Adrenal gland (tissue), 12 donors: ENCODE results near the gene SIK2. TPM values are rescaled to one million over a fixed set of nuclear protein-coding genes. Genes with fewer than 3 reads are reported as not detected.

Experiments used
- DNase-seq, 7 donors: peaks; one replicate each; pipeline ENCODE4 v3.0.0-alpha.2; 2019 to 2020
- H3K27ac ChIP-seq, 5 donors: fragments of 200-600 bp; sonication (generic) in 4 of 5; 1 replicate in 3 of 5; 2 replicates in 2 of 5; pipeline versions ENCODE4 v1.5.1 to v1.8.0; 2016 to 2020; ENCODE audit warnings: mild to moderate bottlenecking in 1 of 5
- H3K27me3 ChIP-seq: fragments of 200-600 bp; 2 replicates; pipeline ENCODE4 v1.8.0; 2021
- H3K36me3 ChIP-seq, 2 donors: fragments of 200-600 bp; replicated peaks in 1 of 2; 1 replicate in 1 of 2; 2 replicates in 1 of 2; pipeline versions ENCODE4 v1.5.1 to v1.8.0; 2018 to 2022
- H3K4me1 ChIP-seq, 2 donors: fragments of 200-600 bp; replicated peaks in 1 of 2; 1 replicate in 1 of 2; 2 replicates in 1 of 2; pipeline versions ENCODE4 v1.5.1 to v1.8.0; 2018 to 2021
- H3K4me3 ChIP-seq, 4 donors: fragments of 200-600 bp; sonication (generic) in 3 of 4; one replicate each; pipeline ENCODE4 v1.5.1; 2016 to 2018
- H3K9me3 ChIP-seq, 3 donors: fragments of 200-600 bp; sonication (generic) in 1 of 3; replicated peaks in 1 of 3; 1 replicate in 2 of 3; 2 replicates in 1 of 3; pipeline versions ENCODE4 v1.5.1 to v1.8.0; 2016 to 2021
- POLR2A ChIP-seq, 2 donors: fragments of 450-650 bp; IDR thresholded peaks; one replicate each; pipeline ENCODE4 v1.6.1; 2017; ENCODE audit warnings: antibody characterized with exemption in 2 of 2, mild to moderate bottlenecking in 2 of 2, moderate library complexity in 1 of 2
- WGBS, 4 donors: extraction: QIAGEN DNeasy Blood & Tissue Kit in 2 of 4; methylation state at CpG; one replicate each; pipeline versions ENCODE4 v1.1.5 to v1.1.7; 2013 to 2017; 5-methylcytosine and 5-hydroxymethylcytosine counted together
- intact Hi-C, 2 donors: fragments of 100-400 bp; cut with DNase I; formaldehyde crosslinking; loops; one replicate each; pipeline versions ENCODE4 v1.14.1 to v1.15.0; 2022 to 2023
- polyA plus RNA-seq, 3 donors: library from polyadenylated mRNA; stranded (reverse); fragments of 200-250 nt in 2 of 3; fragments of 350-450 nt in 1 of 3; fragmentation: Illumina TruSeq in 1 of 3; extraction: RNeasy Lipid Tissue Mini Kit (QIAGEN cat#74804) in 1 of 3; gene quantifications; one replicate each; pipeline ENCODE4 v1.2.3, GENCODE V29; 2013 to 2014
- total RNA-seq, 9 donors: library from RNA; depleted of rRNA in 4 of 9; stranded (reverse); fragments of >200 nt in 4 of 9; fragments of 120-200 nt in 1 of 9; fragmentation: NEBNext Ultra II Directional in 1 of 9; extraction: Animal tissue kit (Norgen Biotek cat#: 25700) in 1 of 9; gene quantifications; one replicate each; pipeline versions ENCODE4 v1.1.0 to v1.2.4, GENCODE V29; 2013 to 2023
- TF ChIP-seq, protein P1 (sequence below), 6 experiments: fragments of 450-650 bp in 4 of 6; fragments of 200-600 bp in 2 of 6; sonication (generic) in 1 of 6; IDR thresholded peaks; 1 replicate in 5 of 6; 2 replicates in 1 of 6; pipeline versions ENCODE4 v1.5.1 to v1.8.0; 2016 to 2021; ENCODE audit warnings: antibody characterized with exemption in 6 of 6, mild to moderate bottlenecking in 2 of 6, moderate library complexity in 1 of 6
- donor health status: healthy with polysubstance abuse.
- donor health status: Bipolar disorder and iron deficiency.
- donor health status: DM: yes; HTN: yes; CAD: no.
- donor health status: DM: no; HTN: no; CAD: no.
- donor health status: DM: no; HTN: no; CAD: no.
- donor health status: DM: yes; HTN: yes; CAD: no.

The SIK2 gene
- total and polyA plus RNA-seq, 12 donors = 7.6 to 33.0 (median 25.3) TPM

- no peak for TF ChIP-seq POLR2A (IDR thresholded peaks at IDR 0.05)
- TF ChIP-seq, protein P1, sequence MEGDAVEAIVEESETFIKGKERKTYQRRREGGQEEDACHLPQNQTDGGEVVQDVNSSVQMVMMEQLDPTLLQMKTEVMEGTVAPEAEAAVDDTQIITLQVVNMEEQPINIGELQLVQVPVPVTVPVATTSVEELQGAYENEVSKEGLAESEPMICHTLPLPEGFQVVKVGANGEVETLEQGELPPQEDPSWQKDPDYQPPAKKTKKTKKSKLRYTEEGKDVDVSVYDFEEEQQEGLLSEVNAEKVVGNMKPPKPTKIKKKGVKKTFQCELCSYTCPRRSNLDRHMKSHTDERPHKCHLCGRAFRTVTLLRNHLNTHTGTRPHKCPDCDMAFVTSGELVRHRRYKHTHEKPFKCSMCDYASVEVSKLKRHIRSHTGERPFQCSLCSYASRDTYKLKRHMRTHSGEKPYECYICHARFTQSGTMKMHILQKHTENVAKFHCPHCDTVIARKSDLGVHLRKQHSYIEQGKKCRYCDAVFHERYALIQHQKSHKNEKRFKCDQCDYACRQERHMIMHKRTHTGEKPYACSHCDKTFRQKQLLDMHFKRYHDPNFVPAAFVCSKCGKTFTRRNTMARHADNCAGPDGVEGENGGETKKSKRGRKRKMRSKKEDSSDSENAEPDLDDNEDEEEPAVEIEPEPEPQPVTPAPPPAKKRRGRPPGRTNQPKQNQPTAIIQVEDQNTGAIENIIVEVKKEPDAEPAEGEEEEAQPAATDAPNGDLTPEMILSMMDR (IDR thresholded peaks at IDR 0.05) = no peak
- WGBS, 4 donors = 92 to 99% (median 96%) methylated on average over 4 of the region's 4 CpGs
- no peaks in the 10 kb centered on the region for H3K27me3 ChIP-seq
- H3K4me1 ChIP-seq = peaks cover 0 to 7% of the 10 kb centered on the region in 2 donors
- H3K27ac ChIP-seq = no peak overlapping the region
- DNase-seq = no peak
- H3K36me3 ChIP-seq = peaks cover 0 to 25% of the 10 kb centered on the region in 2 donors
- H3K9me3 ChIP-seq = no peaks in the 10 kb centered on the region
- no peak overlapping the region for H3K4me3 ChIP-seq
- intact Hi-C loops = no loop called here
Observed at GRCh38 chr11:111617286-111617685, 15.0 kb downstream of the SIK2 start.

DNA sequence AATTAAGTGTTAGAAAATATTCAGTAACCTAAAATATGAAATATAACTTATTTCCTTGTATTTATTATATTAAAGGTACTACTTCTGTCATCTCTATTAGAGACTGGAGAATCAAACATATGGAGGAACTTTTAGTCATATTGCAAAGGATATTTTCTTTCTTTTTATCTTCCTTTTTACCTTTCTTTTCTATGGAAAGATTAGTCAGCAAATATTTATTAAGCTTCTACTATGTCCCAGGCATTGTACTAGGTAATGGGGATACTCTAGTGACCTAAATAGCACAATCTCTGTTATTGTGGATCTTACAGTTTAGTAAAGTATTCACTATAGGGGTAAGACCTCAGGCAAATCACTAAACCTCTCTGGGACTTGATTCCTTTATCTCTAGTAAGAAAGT lies 18.3 kb downstream of the SIK2 start:
- no peak for DNase-seq
- H3K9me3 ChIP-seq = no peaks in the 10 kb centered on the region
- intact Hi-C loops = loop anchor here in 1 of 2 donors (10.0 kb wide), 1 partner anchor 54 kb away; no protein-coding TSS in a partner anchor
- no peak for TF ChIP-seq POLR2A (IDR thresholded peaks at IDR 0.05)
- TF ChIP-seq, protein P1 (IDR thresholded peaks at IDR 0.05) = no peak
- no peak overlapping the region for H3K27ac ChIP-seq
- H3K4me1 ChIP-seq = peaks cover 0 to 3% of the 10 kb centered on the region in 2 donors
- peaks cover 0 to 25% of the 10 kb centered on the region in 2 donors for H3K36me3 ChIP-seq
- no peaks in the 10 kb centered on the region for H3K27me3 ChIP-seq
- H3K4me3 ChIP-seq = no peak overlapping the region

- no peaks in the 10 kb centered on the region for H3K4me1 ChIP-seq
- intact Hi-C loops = loop anchor here in 1 of 2 donors (10.0 kb wide), 1 partner anchor 51 kb away; no protein-coding TSS in a partner anchor
- peaks cover 0 to 9% of the 10 kb centered on the region in 2 donors for H3K36me3 ChIP-seq
- TF ChIP-seq, protein P1 (IDR thresholded peaks at IDR 0.05) = no peak
- no peak for TF ChIP-seq POLR2A (IDR thresholded peaks at IDR 0.05)
- H3K27ac ChIP-seq = no peak overlapping the region
- no peak for DNase-seq
- H3K27me3 ChIP-seq = no peaks in the 10 kb centered on the region
- WGBS, 4 donors = 97 to 99% (median 98%) methylated on average over 4 of the region's 4 CpGs
- no peak overlapping the region for H3K4me3 ChIP-seq
- H3K9me3 ChIP-seq = no peaks in the 10 kb centered on the region
Observed at GRCh38 chr11:111623527-111624030, 21.3 kb downstream of the SIK2 start.

GRCh38 chr11:111624608-111625007 lies 22.4 kb downstream of the SIK2 start:
- Histone ChIP-seq H3K27ac (no peak overlapping the region), H3K36me3 (peaks cover 0 to 5% of the 10 kb centered on the region in 2 donors), H3K4me1 (no peaks in the 10 kb centered on the region), H3K4me3 (no peak overlapping the region), H3K27me3 (no peaks in the 10 kb centered on the region), H3K9me3 (no peaks in the 10 kb centered on the region)
- no peak for DNase-seq
- TF ChIP-seq POLR2A (IDR thresholded peaks at IDR 0.05) = no peak
- TF ChIP-seq, protein P1 (IDR thresholded peaks at IDR 0.05) = no peak
- WGBS, 4 donors = 90 to 96% (median 92%) methylated on average over 2 of the region's 2 CpGs
- intact Hi-C loops = loop anchor here in 1 of 2 donors (10.0 kb wide), 1 partner anchor 50 kb away; no protein-coding TSS in a partner anchor
